Transverse colon (tissue), 4 donors: ENCODE data around the gene KIF3C. TPM values are rescaled to one million over a fixed set of nuclear protein-coding genes. Genes with fewer than 3 reads are reported as not detected.

Experiments used
- DNase-seq: peaks from one replicate; pipeline ENCODE4 v3.0.0-alpha.2; 2019
- H3K27ac ChIP-seq, 4 donors: fragments of 200-600 bp; sonication (generic); 2 replicates each; pipeline ENCODE4 v1.5.1; 2016 to 2018; ENCODE audit warnings: inconsistent platforms in 4 of 4
- H3K27me3 ChIP-seq: fragments of 200-600 bp; sonication (generic); 2 replicates; pipeline ENCODE4 v1.5.1; 2017; ENCODE audit warnings: inconsistent platforms
- H3K36me3 ChIP-seq, 4 donors: fragments of 200-600 bp; sonication (generic); 2 replicates each; pipeline ENCODE4 v1.5.1; 2017 to 2019; ENCODE audit warnings: inconsistent platforms in 4 of 4
- H3K4me1 ChIP-seq, 4 donors: fragments of 200-600 bp; sonication (generic); 2 replicates each; pipeline ENCODE4 v1.5.1; 2017 to 2020; ENCODE audit warnings: inconsistent platforms in 4 of 4
- H3K4me3 ChIP-seq, 4 donors: fragments of 200-600 bp; sonication (generic); 1 replicate in 1 of 4; 2 replicates in 3 of 4; pipeline versions ENCODE4 v1.5.1 to v1.6.1; 2017 to 2019; ENCODE audit warnings: inconsistent platforms in 4 of 4
- H3K9me3 ChIP-seq, 2 donors: fragments of 200-600 bp; sonication (generic); 2 replicates each; pipeline ENCODE4 v1.5.1; 2017 to 2019; ENCODE audit warnings: inconsistent platforms in 2 of 2
- EP300 ChIP-seq: sonication (generic); formaldehyde crosslinking; IDR thresholded peaks from one replicate; pipeline ENCODE4 v1.6.1; 2017; ENCODE audit warnings: antibody characterized with exemption, low read depth
- POLR2AphosphoS5 ChIP-seq, 3 donors: sonication (generic); formaldehyde crosslinking; IDR thresholded peaks; one replicate each; pipeline ENCODE4 v1.6.1; 2016; ENCODE audit warnings: antibody characterized with exemption in 3 of 3
- WGBS, 2 donors: methylation state at CpG; one replicate each; pipeline ENCODE4 v1.1.5; 2018; ENCODE audit warnings: low coverage in 1 of 2; 5-methylcytosine and 5-hydroxymethylcytosine counted together
- in situ Hi-C, 4 donors: fragments of 200-750 bp; cut with MboI; loops; one replicate each; pipeline versions ENCODE4 v1.15.0 to v1.15.1; 2017; ENCODE audit warnings: low sequenced_read_pairs in 3 of 4, low pct_ligation_motif_present in 1 of 4, low pct_unique_long_range_greater_than_20kb in 1 of 4
- intact Hi-C: fragments of 100-400 bp; cut with DNase I; formaldehyde crosslinking; loops from one replicate; pipeline ENCODE4 v1.15.1; 2023; ENCODE audit warnings: low total_unique reads
- small RNA-seq, 4 donors: library from RNA; depleted of rRNA; stranded (forward); fragments of <200 nt; gene quantifications; one replicate each; pipeline ENCODE3, GENCODE V24; 2016
- total RNA-seq, 4 donors: library from RNA; depleted of rRNA; stranded (reverse); fragments of >200 nt; gene quantifications; one replicate each; pipeline ENCODE4 v1.1.0, GENCODE V29; 2016

KIF3C gene
- total RNA-seq, 4 donors from 2014 or later = 0.37 to 3.2 (median 2.0) TPM

GRCh38 chr2:25877431-25878360 is 104.6 kb downstream of the KIF3C start:
- in situ Hi-C loops = no loop called here
- 0 to 1% methylated on average over 4 to 40 of the region's 64 CpGs for WGBS, 2 donors

More at GRCh38 chr2:25877431-25878360, 104.6 kb downstream of the KIF3C start:
- H3K4me1 ChIP-seq = peaks cover 14 to 30% (median 16%) of the 10 kb centered on the region in 4 donors
- peak; percentile 58 for DNase-seq
- H3K36me3 ChIP-seq = peaks cover 0 to 5% (median 0%) of the 10 kb centered on the region in 4 donors
- peak overlapping the region; percentile 77 to 95 (median 89) for H3K4me3 ChIP-seq
- no peaks in the 10 kb centered on the region for H3K27me3 ChIP-seq
- intact Hi-C loops = no loop called here
- peak in 2 of 3 donors; percentile 16 to 37 for TF ChIP-seq POLR2AphosphoS5 (IDR thresholded peaks at IDR 0.05)
- TF ChIP-seq EP300 = no peak
- H3K9me3 ChIP-seq = no peaks in the 10 kb centered on the region
- H3K27ac ChIP-seq = peak overlapping the region; percentile 93 to 99 (median 98)

Small RNA genes within 50 kb of the gene (small RNA-seq; reads per million reads assigned to genes)
- gene NDUFB4P4 (0 reads per million in 4 donors), gene UQCRHP2 (0 reads per million in 4 donors)

Other genes with a start within 250 kb of the KIF3C start
- gene ASXL2, start 104.0 kb downstream of the KIF3C start, total RNA-seq = 10 to 100 TPM; 17.3 to 36.6 (median 23.3) TPM
- 100 to 1,000 TPM in 3 of 4 donors, 10 to 100 TPM in 1; 99.5 to 150 (median 144) TPM for gene RAB10, start 51.6 kb upstream of the KIF3C start, total RNA-seq
- gene GAREM2, start 190.6 kb upstream of the KIF3C start, total RNA-seq = 1 to 10 TPM in 3 of 4 donors, not detected in 1; 1.5 to 4.6 (median 2.2) TPM